ENCODE measurements around the gene PSMG4. TPM values are rescaled to one million over a fixed set of nuclear protein-coding genes. Genes with fewer than 3 reads are reported as not detected.

The PSMG4 gene
- total RNA-seq, 1 donor from 2014 or later, result 16.9 TPM

GRCh38 chr6:3251462-3252314 lies 7.1 kb upstream of the PSMG4 start:
- Histone ChIP-seq H3K4me1 (peaks cover 10% of the 10 kb centered on the region), H3K36me3 (no peaks in the 10 kb centered on the region), H3K4me3 (no peak overlapping the region), H3K9me3 (no peaks in the 10 kb centered on the region), H3K27ac (no peak overlapping the region), H3K27me3 (peaks cover 11% of the 10 kb centered on the region)
- ATAC-seq, result peak; percentile 95
- peak; percentile 98 for TF ChIP-seq CTCF (IDR thresholded peaks at IDR 0.05)
- intact Hi-C loops (cut with DNase I), result no loop called here
- peak; percentile 89 for DNase-seq

- no peak for ATAC-seq
- no peaks in the 10 kb centered on the region for H3K36me3 ChIP-seq
- H3K9me3 ChIP-seq, result no peaks in the 10 kb centered on the region
- intact Hi-C loops (cut with DNase I), result no loop called here
- peaks cover 10% of the 10 kb centered on the region for H3K4me1 ChIP-seq
- TF ChIP-seq CTCF (IDR thresholded peaks at IDR 0.05), result no peak
- no peak overlapping the region for H3K4me3 ChIP-seq
- no peak overlapping the region for H3K27ac ChIP-seq
- peaks cover 11% of the 10 kb centered on the region for H3K27me3 ChIP-seq
- no peak for DNase-seq
Measured at GRCh38 chr6:3252369-3252768, 6.4 kb upstream of the PSMG4 start.

GRCh38 chr6:3252861-3253596 lies 5.7 kb upstream of the PSMG4 start:
- Histone ChIP-seq H3K9me3 (no peaks in the 10 kb centered on the region), H3K27me3 (peaks cover 8% of the 10 kb centered on the region), H3K4me3 (no peak overlapping the region), H3K36me3 (no peaks in the 10 kb centered on the region), H3K4me1 (peaks cover 10% of the 10 kb centered on the region), H3K27ac (no peak overlapping the region)
- TF ChIP-seq CTCF (IDR thresholded peaks at IDR 0.05), result no peak
- intact Hi-C loops (cut with DNase I), result no loop called here
- peak; percentile 4 for ATAC-seq
- DNase-seq, result no peak

- ATAC-seq, result no peak
- no peak overlapping the region for H3K27ac ChIP-seq
- DNase-seq, result no peak
- TF ChIP-seq CTCF (IDR thresholded peaks at IDR 0.05), result no peak
- peaks cover 10% of the 10 kb centered on the region for H3K4me1 ChIP-seq
- H3K36me3 ChIP-seq, result no peaks in the 10 kb centered on the region
- H3K4me3 ChIP-seq, result no peak overlapping the region
- intact Hi-C loops (cut with DNase I), result no loop called here
- peaks cover 3% of the 10 kb centered on the region for H3K27me3 ChIP-seq
- no peaks in the 10 kb centered on the region for H3K9me3 ChIP-seq
Measured at GRCh38 chr6:3253597-3253961, 5.2 kb upstream of the PSMG4 start.

- no peaks in the 10 kb centered on the region for H3K36me3 ChIP-seq
- ATAC-seq (no peak), DNase-seq (no peak)
- H3K9me3 ChIP-seq, result no peaks in the 10 kb centered on the region
- H3K27ac ChIP-seq, result peak overlapping the region; percentile 83
- no peak for TF ChIP-seq CTCF (IDR thresholded peaks at IDR 0.05)
- peak overlapping the region; percentile 99 for H3K4me3 ChIP-seq
- H3K4me1 ChIP-seq, result peaks cover 27% of the 10 kb centered on the region
- intact Hi-C loops (cut with DNase I), result no loop called here
- no peaks in the 10 kb centered on the region for H3K27me3 ChIP-seq
Measured at GRCh38 chr6:3258201-3258600, 546 bp upstream of the PSMG4 start.
